ENCODE results near the gene NPEPL1.
"Not testable (repeated sequence)": the region's sequence is repeated elsewhere in the genome, so short reads cannot be mapped to it uniquely, and the experiment has no call there.

NPEPL1 gene

GRCh38 chr20:58726156-58726555, 33.6 kb downstream of the NPEPL1 start:
- not testable (repeated sequence) for H3K9ac ChIP-seq (ENCODE audit: low read length in 5 of 5); H3K4me3 ChIP-seq (ENCODE audit: low read depth in 1 of 5, low read length in 5 of 5); H3K9me3 ChIP-seq (ENCODE audit: control insufficient read depth in 5 of 5, low read length in 5 of 5); H3K36me3 ChIP-seq (ENCODE audit: control insufficient read depth in 5 of 5, insufficient read depth in 5 of 5, low read length in 5 of 5); H3K27ac ChIP-seq (ENCODE audit: low read depth, low read length); H3K4me1 ChIP-seq (ENCODE audit: control insufficient read depth in 5 of 5, insufficient read depth in 5 of 5, low read length in 5 of 5)
- peaks cover 0 to 20% (median 14%) of the 10 kb centered on the region in 5 donors for H3K27me3 ChIP-seq (ENCODE audit: control insufficient read depth in 5 of 5, insufficient read depth in 4 of 5, low read length in 5 of 5)

GRCh38 chr20:58731192-58731591, 38.6 kb downstream of the NPEPL1 start:
- H3K4me1 ChIP-seq (ENCODE audit: control insufficient read depth in 5 of 5, insufficient read depth in 5 of 5, low read length in 5 of 5), result no peaks in the 10 kb centered on the region
- H3K9ac ChIP-seq (ENCODE audit: low read length in 5 of 5), result no peak overlapping the region
- H3K27me3 ChIP-seq (ENCODE audit: control insufficient read depth in 5 of 5, insufficient read depth in 4 of 5, low read length in 5 of 5), result no peaks in the 10 kb centered on the region
- no peak overlapping the region for H3K4me3 ChIP-seq (ENCODE audit: low read depth in 1 of 5, low read length in 5 of 5)
- H3K36me3 ChIP-seq (ENCODE audit: control insufficient read depth in 5 of 5, insufficient read depth in 5 of 5, low read length in 5 of 5), result no peaks in the 10 kb centered on the region
- peaks cover 0 to 4% (median 0%) of the 10 kb centered on the region in 5 donors for H3K9me3 ChIP-seq (ENCODE audit: control insufficient read depth in 5 of 5, low read length in 5 of 5)
- no peak overlapping the region for H3K27ac ChIP-seq (ENCODE audit: low read depth, low read length)

- Histone ChIP-seq H3K36me3 (ENCODE audit: control insufficient read depth in 5 of 5, insufficient read depth in 5 of 5, low read length in 5 of 5) (no peaks in the 10 kb centered on the region), H3K27me3 (ENCODE audit: control insufficient read depth in 5 of 5, insufficient read depth in 4 of 5, low read length in 5 of 5) (peaks cover 0 to 8% (median 6%) of the 10 kb centered on the region in 5 donors), H3K27ac (ENCODE audit: low read depth, low read length) (no peak overlapping the region), H3K9ac (ENCODE audit: low read length in 5 of 5) (no peak overlapping the region), H3K9me3 (ENCODE audit: control insufficient read depth in 5 of 5, low read length in 5 of 5) (peaks cover 0 to 3% (median 0%) of the 10 kb centered on the region in 5 donors), H3K4me1 (ENCODE audit: control insufficient read depth in 5 of 5, insufficient read depth in 5 of 5, low read length in 5 of 5) (no peaks in the 10 kb centered on the region), H3K4me3 (ENCODE audit: low read depth in 1 of 5, low read length in 5 of 5) (no peak overlapping the region)
Measured at GRCh38 chr20:58737198-58737597, 44.6 kb downstream of the NPEPL1 start.

GRCh38 chr20:58740356-58741308, 48.0 kb downstream of the NPEPL1 start:
- Histone ChIP-seq H3K27ac (ENCODE audit: low read depth, low read length) (no peak overlapping the region), H3K27me3 (ENCODE audit: control insufficient read depth in 5 of 5, insufficient read depth in 4 of 5, low read length in 5 of 5) (peaks cover 0 to 16% (median 9%) of the 10 kb centered on the region in 5 donors), H3K9ac (ENCODE audit: low read length in 5 of 5) (no peak overlapping the region), H3K4me1 (ENCODE audit: control insufficient read depth in 5 of 5, insufficient read depth in 5 of 5, low read length in 5 of 5) (no peaks in the 10 kb centered on the region), H3K4me3 (ENCODE audit: low read depth in 1 of 5, low read length in 5 of 5) (no peak overlapping the region), H3K9me3 (ENCODE audit: control insufficient read depth in 5 of 5, low read length in 5 of 5) (peaks cover 0 to 3% (median 0%) of the 10 kb centered on the region in 5 donors), H3K36me3 (ENCODE audit: control insufficient read depth in 5 of 5, insufficient read depth in 5 of 5, low read length in 5 of 5) (no peaks in the 10 kb centered on the region)

GRCh38 chr20:58741384-58741783, 48.8 kb downstream of the NPEPL1 start:
- Histone ChIP-seq H3K27ac (ENCODE audit: low read depth, low read length) (no peak overlapping the region), H3K4me1 (ENCODE audit: control insufficient read depth in 5 of 5, insufficient read depth in 5 of 5, low read length in 5 of 5) (no peaks in the 10 kb centered on the region), H3K36me3 (ENCODE audit: control insufficient read depth in 5 of 5, insufficient read depth in 5 of 5, low read length in 5 of 5) (no peaks in the 10 kb centered on the region), H3K9ac (ENCODE audit: low read length in 5 of 5) (no peak overlapping the region), H3K9me3 (ENCODE audit: control insufficient read depth in 5 of 5, low read length in 5 of 5) (peaks cover 0 to 3% (median 0%) of the 10 kb centered on the region in 5 donors), H3K4me3 (ENCODE audit: low read depth in 1 of 5, low read length in 5 of 5) (no peak overlapping the region), H3K27me3 (ENCODE audit: control insufficient read depth in 5 of 5, insufficient read depth in 4 of 5, low read length in 5 of 5) (peaks cover 0 to 19% (median 11%) of the 10 kb centered on the region in 5 donors)

- H3K4me3 ChIP-seq (ENCODE audit: low read depth in 1 of 5, low read length in 5 of 5), result no peak overlapping the region
- H3K27me3 ChIP-seq (ENCODE audit: control insufficient read depth in 5 of 5, insufficient read depth in 4 of 5, low read length in 5 of 5), result peaks cover 0 to 24% (median 13%) of the 10 kb centered on the region in 5 donors
- no peak overlapping the region for H3K27ac ChIP-seq (ENCODE audit: low read depth, low read length)
- no peak overlapping the region for H3K9ac ChIP-seq (ENCODE audit: low read length in 5 of 5)
- peaks cover 0 to 3% (median 0%) of the 10 kb centered on the region in 5 donors for H3K9me3 ChIP-seq (ENCODE audit: control insufficient read depth in 5 of 5, low read length in 5 of 5)
- H3K4me1 ChIP-seq (ENCODE audit: control insufficient read depth in 5 of 5, insufficient read depth in 5 of 5, low read length in 5 of 5), result no peaks in the 10 kb centered on the region
- no peaks in the 10 kb centered on the region for H3K36me3 ChIP-seq (ENCODE audit: control insufficient read depth in 5 of 5, insufficient read depth in 5 of 5, low read length in 5 of 5)
Measured at GRCh38 chr20:58742668-58743566, 50.3 kb downstream of the NPEPL1 start.

- no peak overlapping the region for H3K27ac ChIP-seq (ENCODE audit: low read depth, low read length)
- H3K36me3 ChIP-seq (ENCODE audit: control insufficient read depth in 5 of 5, insufficient read depth in 5 of 5, low read length in 5 of 5), result no peaks in the 10 kb centered on the region
- H3K9me3 ChIP-seq (ENCODE audit: control insufficient read depth in 5 of 5, low read length in 5 of 5), result peaks cover 0 to 3% (median 0%) of the 10 kb centered on the region in 5 donors
- H3K4me3 ChIP-seq (ENCODE audit: low read depth in 1 of 5, low read length in 5 of 5), result no peak overlapping the region
- H3K27me3 ChIP-seq (ENCODE audit: control insufficient read depth in 5 of 5, insufficient read depth in 4 of 5, low read length in 5 of 5), result peaks cover 0 to 25% (median 13%) of the 10 kb centered on the region in 5 donors
- H3K4me1 ChIP-seq (ENCODE audit: control insufficient read depth in 5 of 5, insufficient read depth in 5 of 5, low read length in 5 of 5), result no peaks in the 10 kb centered on the region
- no peak overlapping the region for H3K9ac ChIP-seq (ENCODE audit: low read length in 5 of 5)
Measured at GRCh38 chr20:58743929-58744534, 51.4 kb downstream of the NPEPL1 start.

GRCh38 chr20:58744836-58745235, 52.2 kb downstream of the NPEPL1 start:
- no peak overlapping the region for H3K27ac ChIP-seq (ENCODE audit: low read depth, low read length)
- H3K9ac ChIP-seq (ENCODE audit: low read length in 5 of 5), result no peak overlapping the region
- no peak overlapping the region for H3K4me3 ChIP-seq (ENCODE audit: low read depth in 1 of 5, low read length in 5 of 5)
- no peaks in the 10 kb centered on the region for H3K4me1 ChIP-seq (ENCODE audit: control insufficient read depth in 5 of 5, insufficient read depth in 5 of 5, low read length in 5 of 5)
- peaks cover 0 to 3% (median 0%) of the 10 kb centered on the region in 5 donors for H3K9me3 ChIP-seq (ENCODE audit: control insufficient read depth in 5 of 5, low read length in 5 of 5)
- no peaks in the 10 kb centered on the region for H3K36me3 ChIP-seq (ENCODE audit: control insufficient read depth in 5 of 5, insufficient read depth in 5 of 5, low read length in 5 of 5)
- peaks cover 0 to 25% (median 15%) of the 10 kb centered on the region in 5 donors for H3K27me3 ChIP-seq (ENCODE audit: control insufficient read depth in 5 of 5, insufficient read depth in 4 of 5, low read length in 5 of 5)

- H3K9me3 ChIP-seq (ENCODE audit: control insufficient read depth in 5 of 5, low read length in 5 of 5), result peaks cover 0 to 3% (median 0%) of the 10 kb centered on the region in 5 donors
- peaks cover 0 to 25% (median 15%) of the 10 kb centered on the region in 5 donors for H3K27me3 ChIP-seq (ENCODE audit: control insufficient read depth in 5 of 5, insufficient read depth in 4 of 5, low read length in 5 of 5)
- H3K4me3 ChIP-seq (ENCODE audit: low read depth in 1 of 5, low read length in 5 of 5), result no peak overlapping the region
- H3K36me3 ChIP-seq (ENCODE audit: control insufficient read depth in 5 of 5, insufficient read depth in 5 of 5, low read length in 5 of 5), result no peaks in the 10 kb centered on the region
- H3K9ac ChIP-seq (ENCODE audit: low read length in 5 of 5), result no peak overlapping the region
- no peaks in the 10 kb centered on the region for H3K4me1 ChIP-seq (ENCODE audit: control insufficient read depth in 5 of 5, insufficient read depth in 5 of 5, low read length in 5 of 5)
- no peak overlapping the region for H3K27ac ChIP-seq (ENCODE audit: low read depth, low read length)
Measured at GRCh38 chr20:58745391-58745790, 52.8 kb downstream of the NPEPL1 start.

Measured in subcutaneous abdominal adipose tissue (tissue), 5 donors.